HepG2 (cell line): ENCODE measurements around the gene QSOX1. TPM values are rescaled to one million over a fixed set of nuclear protein-coding genes. Genes with fewer than 3 reads are reported as not detected.

Experiments
- CEBPG ChIP-seq: IDR thresholded peaks from 2 replicates; pipeline ENCODE4 v1.6.1; 2016
- CEBPZ ChIP-seq: IDR thresholded peaks from 2 replicates; pipeline ENCODE4 v1.6.1; 2012; ENCODE audit warnings: low read length, improper control_type of control experiment
- CERS6 ChIP-seq: sonication (generic); formaldehyde crosslinking; IDR thresholded peaks from 2 replicates; pipeline ENCODE4 v1.5.0; 2020; ENCODE audit warnings: missing genetic modification reagents
- ETS1 ChIP-seq: sonication (generic); formaldehyde crosslinking; IDR thresholded peaks from 2 replicates; pipeline ENCODE4 v1.4.0; 2020; ENCODE audit warnings: missing genetic modification reagents
- GPBP1L1 ChIP-seq: sonication (generic); formaldehyde crosslinking; IDR thresholded peaks from 2 replicates; pipeline ENCODE4 v1.5.0; 2020; ENCODE audit warnings: mild to moderate bottlenecking, missing genetic modification reagents
- HOXD1 ChIP-seq: sonication (generic); formaldehyde crosslinking; IDR thresholded peaks from 2 replicates; pipeline ENCODE4 v1.5.0; 2020; ENCODE audit warnings: missing genetic modification reagents
- ISX ChIP-seq: sonication (generic); formaldehyde crosslinking; conservative IDR thresholded peaks from 2 replicates; pipeline ENCODE4 v1.5.0; 2020; ENCODE audit warnings: missing genetic modification reagents
- NFE2L1 ChIP-seq: sonication (generic); formaldehyde crosslinking; IDR thresholded peaks from 2 replicates; pipeline ENCODE4 v1.4.0; 2020; ENCODE audit warnings: missing genetic modification reagents, mild to moderate bottlenecking, borderline replicate concordance
- PHF21A ChIP-seq: sonication (generic); formaldehyde crosslinking; IDR thresholded peaks from 2 replicates; pipeline ENCODE4 v1.5.0; 2020; ENCODE audit warnings: mild to moderate bottlenecking, missing genetic modification reagents
- RBM22 ChIP-seq: fragments of 200-400 bp; formaldehyde crosslinking; optimal IDR thresholded peaks from 2 replicates; pipeline ENCODE3; 2017; ENCODE audit warnings: mild to moderate bottlenecking, low read length, moderate library complexity
- SMARCE1 ChIP-seq: fragments of 450-650 bp; IDR thresholded peaks from 2 replicates; pipeline ENCODE4 v1.6.1; 2017; ENCODE audit warnings: borderline replicate concordance
- SRF ChIP-seq: IDR thresholded peaks from 2 replicates; pipeline ENCODE4 v1.6.1; 2011; ENCODE audit warnings: mild to moderate bottlenecking, low read depth, low read length, moderate library complexity
- TFDP2 ChIP-seq: sonication (generic); formaldehyde crosslinking; IDR thresholded peaks from 2 replicates; pipeline ENCODE4 v1.4.0; 2020; ENCODE audit warnings: missing genetic modification reagents
- ZBTB7A ChIP-seq: sonication (generic); formaldehyde crosslinking; IDR thresholded peaks from 2 replicates; pipeline ENCODE4 v1.8.0; 2022; ENCODE audit warnings: mild to moderate bottlenecking, missing genetic modification reagents
- ZNF296 ChIP-seq: sonication (generic); formaldehyde crosslinking; conservative IDR thresholded peaks from 2 replicates; pipeline ENCODE4 v1.5.0; 2020; ENCODE audit warnings: mild to moderate bottlenecking, missing genetic modification reagents
- ZNF574 ChIP-seq: sonication (generic); formaldehyde crosslinking; IDR thresholded peaks from 2 replicates; pipeline ENCODE4 v1.4.0; 2020; ENCODE audit warnings: missing genetic modification reagents
- ZNF607 ChIP-seq: sonication (generic); formaldehyde crosslinking; IDR thresholded peaks from 2 replicates; pipeline ENCODE4 v1.5.1; 2020; ENCODE audit warnings: missing genetic modification reagents, mild to moderate bottlenecking, borderline replicate concordance
- ZNF660 ChIP-seq: sonication (generic); formaldehyde crosslinking; IDR thresholded peaks from 2 replicates; pipeline ENCODE4 v1.5.1; 2020; ENCODE audit warnings: mild to moderate bottlenecking, low read depth, missing genetic modification reagents, borderline replicate concordance
- polyA plus RNA-seq, 8 experiments: library from polyadenylated mRNA; depleted of rRNA in 3 of 8; stranded (reverse) in 7 of 8; unstranded in 1 of 8; fragments of >200 nt; fragmentation: Illumina TruSeq in 4 of 8; extraction: Trizol in 4 of 8; gene quantifications; 2 replicates each; pipeline versions ENCODE4 v1.2.1 to v1.2.3, GENCODE V29; 2011 to 2016; ENCODE audit warnings: low read depth in 4 of 8, missing spikeins in 1 of 8, mixed read lengths in 1 of 8; ENCODE audit not compliant: insufficient read depth in 1 of 8
- total RNA-seq, 5 experiments: library from RNA; depleted of rRNA; stranded (reverse); fragments of >200 nt; fragmentation: Illumina TruSeq; extraction: Trizol; gene quantifications; 2 replicates each; pipeline ENCODE4 v1.2.3, GENCODE V29; 2016; ENCODE audit warnings: low read depth in 1 of 5

Gene QSOX1
- total and polyA plus RNA-seq, 2 of the 13 experiments (the other 11 are each of a cell fraction or from before 2014, with no cell fraction given) = 6.8 to 40.2 TPM

- TF ChIP-seq SRF = no peak
- no peak; the same call in 1 of the 2 replicates for TF ChIP-seq CEBPG
- TF ChIP-seq ZNF574 (CRISPR knock-in tag) = peak; percentile 53
- TF ChIP-seq HOXD1 = 0 out of 2 replicates have a peak, but pooled peaks have one; percentile 34
- TF ChIP-seq CEBPZ = no peak
- TF ChIP-seq ZNF660 (CRISPR knock-in tag) = no peak
- no peak for TF ChIP-seq TFDP2 (CRISPR knock-in tag)
- TF ChIP-seq ZBTB7A (CRISPR knock-in tag) = peak; percentile 62; the same call in 1 of the 2 replicates
- no peak for TF ChIP-seq SMARCE1
- no peak for TF ChIP-seq CERS6
- no peak for TF ChIP-seq GPBP1L1 (CRISPR knock-in tag)
- TF ChIP-seq NFE2L1 (CRISPR knock-in tag) = no peak
- no peak for TF ChIP-seq ZNF607 (CRISPR knock-in tag)
- TF ChIP-seq ZNF296 (CRISPR knock-in tag) = no peak
- TF ChIP-seq PHF21A (CRISPR knock-in tag) = peak; percentile 42; the same call in 1 of the 2 replicates
- TF ChIP-seq RBM22 = no peak
- no peak for TF ChIP-seq ISX (CRISPR knock-in tag)
- 0 out of 2 replicates have a peak, but pooled peaks have one; percentile 26 for TF ChIP-seq ETS1 (CRISPR knock-in tag)
Observed at GRCh38 chr1:180154325-180155181, at the start of gene QSOX1 (continued).
